ENCODE results near the gene ACSL3. TPM values are rescaled to one million over a fixed set of nuclear protein-coding genes. Genes with fewer than 3 reads are reported as not detected.

The ACSL3 gene
- total RNA-seq, 1 experiment from 2014 or later = 181 TPM

DNA sequence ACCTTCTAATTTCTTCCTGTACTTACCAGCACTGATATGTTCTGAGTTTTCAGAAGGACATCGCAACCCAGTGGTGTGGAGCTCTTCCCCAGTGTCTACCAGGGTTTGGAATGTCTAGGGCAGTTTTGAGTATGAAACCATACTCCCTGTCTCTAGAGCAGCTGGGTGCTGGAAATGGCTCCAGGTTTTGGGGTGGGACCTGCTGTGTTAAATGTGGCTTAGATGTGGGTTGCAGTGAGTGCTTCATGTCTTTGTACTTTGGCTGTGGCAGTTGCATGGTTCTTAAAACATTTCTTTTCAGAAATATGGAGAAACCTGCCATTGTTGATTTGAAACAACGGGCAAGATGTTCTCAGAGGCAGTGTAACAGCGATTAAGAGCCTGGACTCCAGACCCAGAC, 48.5 kb downstream of the ACSL3 start:
- Mint-ChIP-seq H3K27me3 (ENCODE audit: insufficient read depth, unreplicated experiment) (no peaks in the 10 kb centered on the region), H3K36me3 (ENCODE audit: insufficient read depth, unreplicated experiment) (peaks cover 89% of the 10 kb centered on the region), H3K27ac (ENCODE audit: unreplicated experiment) (peak overlapping the region; percentile 18), H3K4me3 (ENCODE audit: unreplicated experiment) (no peak overlapping the region), H3K4me1 (ENCODE audit: low read depth, unreplicated experiment) (peaks cover 30% of the 10 kb centered on the region), H3K9me3 (ENCODE audit: unreplicated experiment) (no peaks in the 10 kb centered on the region)
- POLR2A ChIA-PET = interaction anchor here (0.5 kb wide), 1 partner anchor 39 kb away, joined by 12 read pairs; no protein-coding TSS in a partner anchor
- DNase-seq = no peak
- Histone ChIP-seq H3K9me3 (no peaks in the 10 kb centered on the region), H3K4me1 (no peaks in the 10 kb centered on the region), H3K4me3 (ENCODE audit: low read depth, low read length) (no peak overlapping the region), H3K27me3 (replicated peaks; ENCODE audit: control insufficient read depth, insufficient read depth, low read length) (no peaks in the 10 kb centered on the region), H3K36me3 (ENCODE audit: control insufficient read depth, insufficient read depth, low read length) (0 out of 2 replicates have a peak, but pooled peaks cover 1% of the 10 kb centered on the region)
- no TSS peak for BruUV-seq (replicated peaks)
- TF ChIP-seq, protein P1, sequence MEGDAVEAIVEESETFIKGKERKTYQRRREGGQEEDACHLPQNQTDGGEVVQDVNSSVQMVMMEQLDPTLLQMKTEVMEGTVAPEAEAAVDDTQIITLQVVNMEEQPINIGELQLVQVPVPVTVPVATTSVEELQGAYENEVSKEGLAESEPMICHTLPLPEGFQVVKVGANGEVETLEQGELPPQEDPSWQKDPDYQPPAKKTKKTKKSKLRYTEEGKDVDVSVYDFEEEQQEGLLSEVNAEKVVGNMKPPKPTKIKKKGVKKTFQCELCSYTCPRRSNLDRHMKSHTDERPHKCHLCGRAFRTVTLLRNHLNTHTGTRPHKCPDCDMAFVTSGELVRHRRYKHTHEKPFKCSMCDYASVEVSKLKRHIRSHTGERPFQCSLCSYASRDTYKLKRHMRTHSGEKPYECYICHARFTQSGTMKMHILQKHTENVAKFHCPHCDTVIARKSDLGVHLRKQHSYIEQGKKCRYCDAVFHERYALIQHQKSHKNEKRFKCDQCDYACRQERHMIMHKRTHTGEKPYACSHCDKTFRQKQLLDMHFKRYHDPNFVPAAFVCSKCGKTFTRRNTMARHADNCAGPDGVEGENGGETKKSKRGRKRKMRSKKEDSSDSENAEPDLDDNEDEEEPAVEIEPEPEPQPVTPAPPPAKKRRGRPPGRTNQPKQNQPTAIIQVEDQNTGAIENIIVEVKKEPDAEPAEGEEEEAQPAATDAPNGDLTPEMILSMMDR (IDR thresholded peaks at IDR 0.05; ENCODE audit: insufficient read depth in 1 of 2, low read depth in 1 of 2, low read length in 1 of 2, severe bottlenecking in 1 of 2, unreplicated experiment in 1 of 2) = no peak
- intact Hi-C loops (cut with micrococcal nuclease; ENCODE audit: unreplicated experiment) = no loop called here
- CTCF ChIA-PET = no interaction called here

DNA sequence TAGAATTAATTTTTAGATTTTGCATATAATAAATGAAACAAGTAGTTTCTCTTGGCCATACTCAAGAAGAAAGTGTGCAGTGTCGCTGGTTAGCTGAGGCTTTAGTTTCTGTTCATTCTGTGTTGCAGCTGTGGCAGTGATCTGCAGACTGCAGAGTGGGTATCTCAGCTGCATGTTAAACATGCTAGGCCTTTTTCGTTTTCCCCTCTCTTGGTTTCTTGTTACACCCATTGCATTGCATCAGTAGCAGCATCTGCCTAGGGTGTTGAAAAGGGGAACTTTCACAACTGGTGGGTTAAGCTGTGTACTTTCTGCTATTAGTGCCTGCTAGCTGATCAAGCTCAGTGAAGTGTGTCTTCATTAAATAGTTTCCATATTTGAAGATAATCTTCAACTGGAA, 51.3 kb downstream of the ACSL3 start:
- Mint-ChIP-seq H3K4me1 (ENCODE audit: low read depth, unreplicated experiment) (peaks cover 19% of the 10 kb centered on the region), H3K27ac (ENCODE audit: unreplicated experiment) (no peak overlapping the region), H3K4me3 (ENCODE audit: unreplicated experiment) (no peak overlapping the region), H3K9me3 (ENCODE audit: unreplicated experiment) (no peaks in the 10 kb centered on the region), H3K36me3 (ENCODE audit: insufficient read depth, unreplicated experiment) (peaks cover 61% of the 10 kb centered on the region), H3K27me3 (ENCODE audit: insufficient read depth, unreplicated experiment) (no peaks in the 10 kb centered on the region)
- intact Hi-C loops (cut with micrococcal nuclease; ENCODE audit: unreplicated experiment) = no loop called here
- Histone ChIP-seq H3K27me3 (replicated peaks; ENCODE audit: control insufficient read depth, insufficient read depth, low read length) (no peaks in the 10 kb centered on the region), H3K36me3 (ENCODE audit: control insufficient read depth, insufficient read depth, low read length) (peaks cover 3% of the 10 kb centered on the region), H3K4me1 (peaks cover 23% of the 10 kb centered on the region), H3K4me3 (ENCODE audit: low read depth, low read length) (no peak overlapping the region), H3K9me3 (no peaks in the 10 kb centered on the region)
- TF ChIP-seq, protein P1 (IDR thresholded peaks at IDR 0.05; ENCODE audit: insufficient read depth in 1 of 2, low read depth in 1 of 2, low read length in 1 of 2, severe bottlenecking in 1 of 2, unreplicated experiment in 1 of 2) = no peak
- BruUV-seq (replicated peaks) = no TSS peak
- ChIA-PET POLR2A (no interaction called here), CTCF (interaction anchor here (0.6 to 1.6 kb wide), 3 partner anchors 9 to 177 kb away, joined by 3 to 8 read pairs (median 7); no protein-coding TSS in a partner anchor)
- no peak for DNase-seq

DNA sequence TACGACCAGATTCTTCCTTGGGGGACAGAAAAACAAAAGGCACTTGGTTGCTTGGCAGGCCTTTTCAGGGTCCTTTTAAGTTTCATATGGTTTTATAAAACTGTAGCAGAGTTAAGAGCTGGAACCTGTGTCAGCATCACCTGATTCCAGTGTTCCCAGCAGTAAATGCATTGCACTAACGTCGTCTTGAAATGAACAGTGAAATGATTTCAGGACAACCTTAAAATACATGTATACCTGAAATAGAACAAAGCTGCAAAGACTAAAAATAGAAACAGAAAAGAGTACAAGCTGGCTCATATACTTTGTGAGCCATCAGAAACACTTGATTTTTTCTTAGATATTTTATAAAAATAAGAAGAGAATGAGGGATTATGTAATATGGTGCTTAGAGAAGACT, 51.9 kb downstream of the ACSL3 start:
- no TSS peak for BruUV-seq (replicated peaks)
- Mint-ChIP-seq H3K9me3 (ENCODE audit: unreplicated experiment) (no peaks in the 10 kb centered on the region), H3K4me1 (ENCODE audit: low read depth, unreplicated experiment) (peaks cover 13% of the 10 kb centered on the region), H3K4me3 (ENCODE audit: unreplicated experiment) (no peak overlapping the region), H3K27me3 (ENCODE audit: insufficient read depth, unreplicated experiment) (no peaks in the 10 kb centered on the region), H3K36me3 (ENCODE audit: insufficient read depth, unreplicated experiment) (peaks cover 54% of the 10 kb centered on the region), H3K27ac (ENCODE audit: unreplicated experiment) (peak overlapping the region; percentile 10)
- TF ChIP-seq, protein P1 (IDR thresholded peaks at IDR 0.05; ENCODE audit: insufficient read depth in 1 of 2, low read depth in 1 of 2, low read length in 1 of 2, severe bottlenecking in 1 of 2, unreplicated experiment in 1 of 2) = no peak
- no peaks in the 10 kb centered on the region for H3K9me3 ChIP-seq
- CTCF ChIA-PET = interaction anchor here (0.6 to 1.6 kb wide), 3 partner anchors 9 to 178 kb away, joined by 3 to 8 read pairs (median 7); no protein-coding TSS in a partner anchor
- POLR2A ChIA-PET = no interaction called here
- no peak for DNase-seq
- peaks cover 27% of the 10 kb centered on the region for H3K4me1 ChIP-seq
- intact Hi-C loops (cut with micrococcal nuclease; ENCODE audit: unreplicated experiment) = no loop called here
- H3K27me3 ChIP-seq (replicated peaks; ENCODE audit: control insufficient read depth, insufficient read depth, low read length) = no peaks in the 10 kb centered on the region
- H3K36me3 ChIP-seq (ENCODE audit: control insufficient read depth, insufficient read depth, low read length) = peaks cover 3% of the 10 kb centered on the region
- no peak overlapping the region for H3K4me3 ChIP-seq (ENCODE audit: low read depth, low read length)

Measured in Caco-2 (cell line).